GM12891 (cell line): ENCODE data around the gene LYPD8.

Source experiments
- DNase-seq: peaks from one replicate; pipeline ENCODE4 v3.0.0; 2011; ENCODE audit warnings: low spot score; ENCODE audit not compliant: insufficient read length
- FAIRE-seq: peaks from 2 replicates; lab custom pipeline; 2011; peaks lifted over from hg19 to GRCh38; lab: Jason Lieb, UNC
- PAX5 ChIP-seq: IDR thresholded peaks from 2 replicates; pipeline ENCODE4 v1.6.1; 2011; ENCODE audit warnings: low read length, moderate library complexity, mild to moderate bottlenecking; ENCODE audit not compliant: insufficient read depth, severe bottlenecking
- POLR2A ChIP-seq: IDR thresholded peaks from 2 replicates; pipeline ENCODE4 v1.6.1; 2011; ENCODE audit warnings: low read depth, low read length, control low read depth
- POLR2AphosphoS5 ChIP-seq: IDR thresholded peaks from 2 replicates; pipeline ENCODE4 v1.6.1; 2011; ENCODE audit warnings: low read depth, low read length, control low read depth
- POU2F2 ChIP-seq: IDR thresholded peaks from 2 replicates; pipeline ENCODE4 v1.6.1; 2011; ENCODE audit warnings: low read depth, mild to moderate bottlenecking, control low read depth, low read length, moderate library complexity
- SPI1 ChIP-seq: IDR thresholded peaks from 2 replicates; pipeline ENCODE4 v1.6.1; 2011; ENCODE audit warnings: low read depth, low read length, control low read depth
- TAF1 ChIP-seq: IDR thresholded peaks from 2 replicates; pipeline ENCODE4 v1.6.1; 2011; ENCODE audit warnings: low read depth, low read length, control low read depth

Gene LYPD8

DNA sequence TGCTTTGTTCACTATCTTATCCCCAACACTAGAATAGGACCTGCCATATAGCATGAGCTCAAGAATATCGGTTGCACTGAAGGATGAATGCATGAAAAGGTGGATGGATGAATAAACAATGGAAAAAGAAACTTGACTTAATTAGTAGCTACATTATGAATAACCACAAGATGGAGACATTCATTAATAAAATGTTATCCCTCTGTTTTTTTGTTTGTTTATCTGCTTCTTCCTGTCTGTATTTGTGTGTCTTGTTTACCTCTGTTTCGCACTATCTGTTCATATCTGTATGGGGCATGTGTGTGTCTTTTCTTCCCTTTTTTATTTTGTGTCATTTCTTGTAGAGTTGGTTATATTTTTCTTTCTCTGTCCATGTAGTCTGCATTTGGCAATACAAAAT is 51.9 kb downstream of the LYPD8 start:
- FAIRE-seq (no peak), DNase-seq (no peak)
- no peak for TF ChIP-seq POLR2AphosphoS5

DNA sequence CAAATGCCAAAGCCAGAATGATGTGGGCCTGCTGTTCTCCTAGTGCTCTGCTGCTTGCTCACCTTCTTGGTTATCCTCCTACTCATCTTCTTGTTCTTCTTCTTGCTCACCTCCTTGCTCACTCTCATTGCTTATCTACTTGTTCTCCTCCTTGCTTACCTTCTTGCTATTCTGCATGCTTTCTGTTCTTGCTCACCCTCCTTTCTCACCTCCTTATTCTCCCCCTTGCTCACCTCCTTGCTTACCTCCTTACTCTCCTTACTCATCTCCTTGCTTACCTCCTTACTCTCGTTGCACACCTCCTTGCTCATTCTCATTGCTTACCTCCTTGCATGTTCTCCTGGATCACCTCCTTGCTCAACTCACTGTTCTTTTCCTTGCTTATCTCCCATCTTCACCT is 52.8 kb downstream of the LYPD8 start, which contains the start of gene OR14I1:
Gene OR14I1 (minus strand): TSS at position 53 of the 400 bp plus-strand sequence.
- DNase-seq (no peak), FAIRE-seq (no peak)
- TF ChIP-seq TAF1 (no peak), POU2F2 (no peak), POLR2A (no peak), SPI1 (no peak), POLR2AphosphoS5 (no peak), PAX5 (no peak)

DNA sequence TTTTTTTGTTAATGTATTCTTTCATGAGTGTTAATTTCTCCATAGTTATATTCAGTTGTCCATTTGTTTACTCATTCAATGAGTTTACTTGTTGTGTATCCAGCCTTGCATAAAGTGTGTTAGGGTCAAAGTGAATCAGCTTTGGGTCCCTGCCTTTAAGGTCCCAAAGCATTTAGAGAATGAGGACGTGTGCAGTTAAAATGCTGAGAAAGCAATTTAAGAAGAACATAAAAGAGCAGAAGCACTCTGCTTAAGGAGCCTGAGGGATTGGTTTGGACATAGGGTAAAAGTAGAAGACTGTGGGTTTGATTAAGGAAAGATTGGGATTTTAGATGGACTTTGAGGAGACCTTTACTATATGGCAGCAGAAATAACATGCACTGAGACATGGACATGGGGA is 56.5 kb downstream of the LYPD8 start:
- DNase-seq (no peak), FAIRE-seq (no peak)
- no peak for TF ChIP-seq POU2F2
- no peak for TF ChIP-seq PAX5
- no peak for TF ChIP-seq TAF1
- TF ChIP-seq POLR2A: no peak
- TF ChIP-seq POLR2AphosphoS5: no peak
- TF ChIP-seq SPI1: no peak

- TF ChIP-seq POLR2A: no peak
- no peak for TF ChIP-seq TAF1
- TF ChIP-seq POU2F2: no peak
- no peak for TF ChIP-seq PAX5
- TF ChIP-seq POLR2AphosphoS5: no peak
- TF ChIP-seq SPI1: no peak
- DNase-seq: no peak
- FAIRE-seq: no peak
Measured at GRCh38 chr1:248697907-248698306, 57.7 kb downstream of the LYPD8 start.

DNA sequence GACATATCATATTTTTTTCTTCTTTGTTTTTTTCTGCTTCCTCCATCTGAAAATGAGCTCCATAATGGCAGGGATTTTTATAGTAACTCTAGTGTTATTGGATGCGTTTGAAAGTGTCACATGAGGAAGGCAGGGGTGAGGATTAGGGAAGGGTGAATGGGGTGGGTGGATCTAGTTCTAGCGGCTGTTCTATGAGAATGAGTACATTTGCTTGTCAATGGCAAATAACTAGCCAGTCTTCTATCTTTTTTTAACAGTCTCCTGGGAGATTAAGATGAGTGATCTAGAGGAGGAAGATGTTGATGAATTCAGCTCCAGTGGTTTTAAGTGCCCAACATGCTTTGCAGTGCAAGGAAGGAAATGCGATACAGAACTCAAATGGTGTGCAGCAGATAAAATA is 58.8 kb downstream of the LYPD8 start:
- FAIRE-seq: no peak
- TF ChIP-seq TAF1 (no peak), PAX5 (no peak), POU2F2 (no peak), SPI1 (no peak), POLR2AphosphoS5 (no peak), POLR2A (no peak)
- DNase-seq: no peak

GRCh38 chr1:248696261-248696660 is 59.3 kb downstream of the LYPD8 start:
- TF ChIP-seq POU2F2 (no peak), SPI1 (no peak), PAX5 (no peak), POLR2AphosphoS5 (no peak), TAF1 (no peak)
- no peak for FAIRE-seq
- no peak for DNase-seq

- FAIRE-seq: no peak
- no peak for DNase-seq
- no peak for TF ChIP-seq POLR2A
Measured at GRCh38 chr1:248695451-248696132, 60.0 kb downstream of the LYPD8 start.

GRCh38 chr1:248691567-248692155 is 63.9 kb downstream of the LYPD8 start:
- no peak for TF ChIP-seq POLR2A
- TF ChIP-seq SPI1: no peak
- TF ChIP-seq POLR2AphosphoS5: no peak
- TF ChIP-seq PAX5: no peak
- TF ChIP-seq TAF1: no peak
- TF ChIP-seq POU2F2: no peak
- no peak for DNase-seq
- no peak for FAIRE-seq
